Measurements from ENCODE around the gene STK11IP. TPM values are rescaled to one million over a fixed set of nuclear protein-coding genes. Genes with fewer than 3 reads are reported as not detected.

Gene STK11IP
- total and polyA plus RNA-seq, 7 experiments from 2014 or later, result 6.8 to 46.4 (median 42.1) TPM

DNA sequence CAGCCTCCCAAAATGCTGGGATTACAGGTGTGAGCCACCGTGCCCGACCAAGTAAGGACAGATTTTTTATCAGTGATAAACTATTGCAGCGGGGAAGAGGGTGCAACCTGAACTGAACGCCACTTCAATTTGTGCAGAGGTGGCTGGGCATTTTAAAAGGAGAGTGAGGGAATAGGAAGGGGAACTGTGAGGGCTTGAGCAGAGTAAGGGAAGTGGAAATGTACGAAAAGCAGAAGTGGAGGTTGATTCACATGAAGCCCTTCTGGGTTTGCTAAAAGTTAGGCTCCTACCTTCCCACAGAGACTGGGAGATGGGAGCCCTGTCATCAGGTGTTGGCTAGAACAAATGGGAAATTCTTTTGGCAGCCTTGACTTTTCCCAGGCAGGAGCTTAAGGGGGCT is 6.1 kb downstream of the STK11IP start:
- H3K9me3 Mint-ChIP-seq, result no peaks in the 10 kb centered on the region
- H3K27ac Mint-ChIP-seq, result peak overlapping the region in 1 of 9 donors; percentile 16
- ATAC-seq (peak; percentile 72), DNase-seq (no peak)
- no peak overlapping the region for H3K4me3 Mint-ChIP-seq
- POLR2A ChIA-PET, result no interaction called here
- no peaks in the 10 kb centered on the region for H3K27me3 ChIP-seq (ENCODE audit: control insufficient read depth in 2 of 2, insufficient read depth in 2 of 2, low read length in 2 of 2)
- CTCF ChIA-PET, result no interaction called here
- H3K4me3 ChIP-seq (ENCODE audit: low read length), result no peak overlapping the region
- H3K27ac ChIP-seq (ENCODE audit: low read depth, low read length), result no peak overlapping the region
- H3K9me3 ChIP-seq (ENCODE audit: control insufficient read depth in 2 of 3, low read length in 3 of 3), result no peaks in the 10 kb centered on the region
- intact Hi-C loops (cut with micrococcal nuclease), result no loop called here
- H3K36me3 Mint-ChIP-seq, result peaks cover 9 to 51% (median 34%) of the 10 kb centered on the region in 5 donors
- no peaks in the 10 kb centered on the region for H3K27me3 Mint-ChIP-seq
- H3K36me3 ChIP-seq (ENCODE audit: control insufficient read depth in 2 of 3, insufficient read depth in 3 of 3, low read length in 3 of 3), result peaks cover 0 to 76% (median 6%) of the 10 kb centered on the region in 3 experiments
- peaks cover 3 to 14% (median 7%) of the 10 kb centered on the region in 7 donors for H3K4me1 Mint-ChIP-seq
- H3K4me1 ChIP-seq (ENCODE audit: control insufficient read depth in 2 of 2, insufficient read depth in 2 of 2, low read length in 2 of 2), result peaks cover 0 to under 1% of the 10 kb centered on the region in 2 donors

- Mint-ChIP-seq H3K4me3 (no peak overlapping the region), H3K36me3 (peaks cover 9 to 60% (median 32%) of the 10 kb centered on the region in 5 donors), H3K9me3 (no peaks in the 10 kb centered on the region), H3K27ac (no peak overlapping the region), H3K4me1 (peaks cover 0 to 4% (median 0%) of the 10 kb centered on the region in 7 donors), H3K27me3 (no peaks in the 10 kb centered on the region)
- CTCF ChIA-PET, result interaction anchor here (0.6 kb wide), 1 partner anchor 1203 kb away, joined by 4 read pairs; no protein-coding TSS in a partner anchor
- no peak overlapping the region for H3K4me3 ChIP-seq (ENCODE audit: low read length)
- POLR2A ChIA-PET, result no interaction called here
- no peak overlapping the region for H3K27ac ChIP-seq (ENCODE audit: low read depth, low read length)
- peaks cover 0 to 89% (median 6%) of the 10 kb centered on the region in 3 experiments for H3K36me3 ChIP-seq (ENCODE audit: control insufficient read depth in 2 of 3, insufficient read depth in 3 of 3, low read length in 3 of 3)
- H3K27me3 ChIP-seq (ENCODE audit: control insufficient read depth in 2 of 2, insufficient read depth in 2 of 2, low read length in 2 of 2), result no peaks in the 10 kb centered on the region
- H3K4me1 ChIP-seq (ENCODE audit: control insufficient read depth in 2 of 2, insufficient read depth in 2 of 2, low read length in 2 of 2), result no peaks in the 10 kb centered on the region
- no peaks in the 10 kb centered on the region for H3K9me3 ChIP-seq (ENCODE audit: control insufficient read depth in 2 of 3, low read length in 3 of 3)
- ATAC-seq (no peak), DNase-seq (no peak)
- intact Hi-C loops (cut with micrococcal nuclease), result no loop called here
These were observed 7.9 kb downstream of the STK11IP start for GRCh38 chr2:219605607-219605954.

- no peaks in the 10 kb centered on the region for H3K27me3 ChIP-seq (ENCODE audit: control insufficient read depth in 2 of 2, insufficient read depth in 2 of 2, low read length in 2 of 2)
- ATAC-seq (no peak), DNase-seq (no peak)
- H3K36me3 Mint-ChIP-seq, result peaks cover 10 to 58% (median 25%) of the 10 kb centered on the region in 5 donors
- H3K4me3 ChIP-seq (ENCODE audit: low read length), result no peak overlapping the region
- H3K4me3 Mint-ChIP-seq, result no peak overlapping the region
- H3K36me3 ChIP-seq (ENCODE audit: control insufficient read depth in 2 of 3, insufficient read depth in 3 of 3, low read length in 3 of 3), result peaks cover 0 to 87% (median 6%) of the 10 kb centered on the region in 3 experiments
- H3K27me3 Mint-ChIP-seq, result no peaks in the 10 kb centered on the region
- no peaks in the 10 kb centered on the region for H3K9me3 ChIP-seq (ENCODE audit: control insufficient read depth in 2 of 3, low read length in 3 of 3)
- no peaks in the 10 kb centered on the region for H3K9me3 Mint-ChIP-seq
- peaks cover 7 to 17% (median 15%) of the 10 kb centered on the region in 7 donors for H3K4me1 Mint-ChIP-seq
- H3K27ac Mint-ChIP-seq, result no peak overlapping the region
- POLR2A ChIA-PET, result no interaction called here
- CTCF ChIA-PET, result no interaction called here
- peaks cover 4 to 5% of the 10 kb centered on the region in 2 donors for H3K4me1 ChIP-seq (ENCODE audit: control insufficient read depth in 2 of 2, insufficient read depth in 2 of 2, low read length in 2 of 2)
- intact Hi-C loops (cut with micrococcal nuclease), result no loop called here
- no peak overlapping the region for H3K27ac ChIP-seq (ENCODE audit: low read depth, low read length)
These were observed 10.3 kb downstream of the STK11IP start for GRCh38 chr2:219607931-219608330.

GRCh38 chr2:219608399-219608964 is 10.8 kb downstream of the STK11IP start:
- Histone ChIP-seq H3K4me1 (ENCODE audit: control insufficient read depth in 2 of 2, insufficient read depth in 2 of 2, low read length in 2 of 2) (peaks cover 4 to 5% of the 10 kb centered on the region in 2 donors), H3K27me3 (ENCODE audit: control insufficient read depth in 2 of 2, insufficient read depth in 2 of 2, low read length in 2 of 2) (no peaks in the 10 kb centered on the region), H3K27ac (ENCODE audit: low read depth, low read length) (no peak overlapping the region), H3K4me3 (ENCODE audit: low read length) (no peak overlapping the region), H3K36me3 (ENCODE audit: control insufficient read depth in 2 of 3, insufficient read depth in 3 of 3, low read length in 3 of 3) (peaks cover 0 to 84% (median 6%) of the 10 kb centered on the region in 3 experiments), H3K9me3 (ENCODE audit: control insufficient read depth in 2 of 3, low read length in 3 of 3) (no peaks in the 10 kb centered on the region)
- POLR2A ChIA-PET, result no interaction called here
- H3K27me3 Mint-ChIP-seq, result no peaks in the 10 kb centered on the region
- H3K4me3 Mint-ChIP-seq, result no peak overlapping the region
- DNase-seq (no peak), ATAC-seq (no peak)
- intact Hi-C loops (cut with micrococcal nuclease), result no loop called here
- H3K9me3 Mint-ChIP-seq, result no peaks in the 10 kb centered on the region
- peaks cover 10 to 58% (median 25%) of the 10 kb centered on the region in 5 donors for H3K36me3 Mint-ChIP-seq
- no peak overlapping the region for H3K27ac Mint-ChIP-seq
- peaks cover 9 to 18% (median 17%) of the 10 kb centered on the region in 7 donors for H3K4me1 Mint-ChIP-seq
- CTCF ChIA-PET, result no interaction called here

GRCh38 chr2:219609149-219609750 is 11.6 kb downstream of the STK11IP start:
- Histone ChIP-seq H3K4me3 (ENCODE audit: low read length) (no peak overlapping the region), H3K27ac (ENCODE audit: low read depth, low read length) (no peak overlapping the region), H3K27me3 (ENCODE audit: control insufficient read depth in 2 of 2, insufficient read depth in 2 of 2, low read length in 2 of 2) (no peaks in the 10 kb centered on the region), H3K36me3 (ENCODE audit: control insufficient read depth in 2 of 3, insufficient read depth in 3 of 3, low read length in 3 of 3) (peaks cover 0 to 77% (median 0%) of the 10 kb centered on the region in 3 experiments), H3K9me3 (ENCODE audit: control insufficient read depth in 2 of 3, low read length in 3 of 3) (no peaks in the 10 kb centered on the region), H3K4me1 (ENCODE audit: control insufficient read depth in 2 of 2, insufficient read depth in 2 of 2, low read length in 2 of 2) (peaks cover 4 to 5% of the 10 kb centered on the region in 2 donors)
- intact Hi-C loops (cut with micrococcal nuclease), result no loop called here
- Mint-ChIP-seq H3K27ac (no peak overlapping the region), H3K36me3 (peaks cover 10 to 51% (median 18%) of the 10 kb centered on the region in 5 donors), H3K27me3 (no peaks in the 10 kb centered on the region), H3K4me3 (no peak overlapping the region), H3K4me1 (peaks cover 9 to 18% (median 17%) of the 10 kb centered on the region in 7 donors), H3K9me3 (no peaks in the 10 kb centered on the region)
- ChIA-PET POLR2A (no interaction called here), CTCF (no interaction called here)
- ATAC-seq (no peak), DNase-seq (no peak)

DNA sequence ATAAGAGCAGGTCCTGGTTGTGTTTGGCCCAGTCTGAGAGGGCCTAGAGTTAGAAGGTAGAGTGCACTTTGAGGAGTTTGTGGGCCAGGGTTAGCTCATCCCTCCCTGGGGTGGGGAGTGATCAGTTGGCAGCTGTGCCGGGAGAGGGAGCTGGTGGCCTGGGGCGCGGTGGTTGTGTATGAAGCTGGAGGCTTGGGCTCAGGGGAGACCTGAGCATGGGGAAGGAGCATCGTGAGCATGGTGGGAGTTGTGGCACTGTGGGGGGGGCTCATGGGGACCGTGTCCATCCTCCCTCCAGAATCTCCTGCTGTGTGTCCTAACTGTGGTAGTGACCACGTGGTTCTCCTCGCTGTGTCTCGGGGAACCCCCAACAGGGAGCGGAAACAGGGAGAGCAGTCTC is 13.6 kb downstream of the STK11IP start:
- Mint-ChIP-seq H3K4me1 (peaks cover 9 to 20% (median 17%) of the 10 kb centered on the region in 7 donors), H3K27ac (peak overlapping the region in 2 of 9 donors; percentile 39 to 60), H3K4me3 (peak overlapping the region in 3 of 10 donors; percentile 17 to 63 (median 32)), H3K9me3 (no peaks in the 10 kb centered on the region), H3K36me3 (peaks cover 10 to 50% (median 20%) of the 10 kb centered on the region in 5 donors), H3K27me3 (no peaks in the 10 kb centered on the region)
- Histone ChIP-seq H3K36me3 (ENCODE audit: control insufficient read depth in 2 of 3, insufficient read depth in 3 of 3, low read length in 3 of 3) (peaks cover 0 to 77% (median 0%) of the 10 kb centered on the region in 3 experiments), H3K4me3 (ENCODE audit: low read length) (no peak overlapping the region), H3K4me1 (ENCODE audit: control insufficient read depth in 2 of 2, insufficient read depth in 2 of 2, low read length in 2 of 2) (peaks cover 4 to 5% of the 10 kb centered on the region in 2 donors), H3K9me3 (ENCODE audit: control insufficient read depth in 2 of 3, low read length in 3 of 3) (no peaks in the 10 kb centered on the region), H3K27ac (ENCODE audit: low read depth, low read length) (no peak overlapping the region), H3K27me3 (ENCODE audit: control insufficient read depth in 2 of 2, insufficient read depth in 2 of 2, low read length in 2 of 2) (no peaks in the 10 kb centered on the region)
- DNase-seq, result no peak
- ChIA-PET CTCF (no interaction called here), POLR2A (interaction anchor here (1.4 kb wide), 1 partner anchor 11 kb away, joined by 4 read pairs; no protein-coding TSS in a partner anchor)
- ATAC-seq, result no peak
- intact Hi-C loops (cut with micrococcal nuclease), result no loop called here
